ENCODE measurements around the gene AKAP13. TPM values are rescaled to one million over a fixed set of nuclear protein-coding genes. Genes with fewer than 3 reads are reported as not detected.

Gene AKAP13
- total RNA-seq, 1 donor from 2014 or later = 450 TPM

DNA sequence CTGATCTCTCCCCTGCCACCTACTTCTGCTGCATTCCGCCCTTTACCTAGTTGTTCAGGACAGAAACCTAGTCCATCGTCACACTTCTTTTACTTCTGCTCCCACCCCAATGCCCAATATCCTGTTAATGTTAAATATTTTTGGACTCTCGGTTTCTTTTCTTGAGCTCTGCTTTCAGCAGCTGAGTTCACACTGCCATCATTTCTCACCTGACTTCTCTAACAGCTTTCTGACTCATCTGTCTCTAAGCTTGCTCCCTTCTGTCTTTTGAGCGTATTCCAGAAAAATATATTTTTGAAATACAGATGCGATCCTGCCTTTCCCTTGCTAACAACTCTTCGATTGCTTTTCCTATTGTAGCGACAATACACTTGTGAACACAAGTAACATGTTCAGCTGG lies 231.0 kb downstream of the AKAP13 start:
- Histone ChIP-seq H3K4me3 (no peak overlapping the region), H3K9me3 (no peaks in the 10 kb centered on the region), H3K27ac (no peak overlapping the region), H3K36me3 (peaks cover 26% of the 10 kb centered on the region), H3K27me3 (no peaks in the 10 kb centered on the region), H3K4me1 (peaks cover 37% of the 10 kb centered on the region)
- intact Hi-C loops (cut with DNase I) = no loop called here
- ATAC-seq (no peak), DNase-seq (no peak)
- TF ChIP-seq, protein P1, sequence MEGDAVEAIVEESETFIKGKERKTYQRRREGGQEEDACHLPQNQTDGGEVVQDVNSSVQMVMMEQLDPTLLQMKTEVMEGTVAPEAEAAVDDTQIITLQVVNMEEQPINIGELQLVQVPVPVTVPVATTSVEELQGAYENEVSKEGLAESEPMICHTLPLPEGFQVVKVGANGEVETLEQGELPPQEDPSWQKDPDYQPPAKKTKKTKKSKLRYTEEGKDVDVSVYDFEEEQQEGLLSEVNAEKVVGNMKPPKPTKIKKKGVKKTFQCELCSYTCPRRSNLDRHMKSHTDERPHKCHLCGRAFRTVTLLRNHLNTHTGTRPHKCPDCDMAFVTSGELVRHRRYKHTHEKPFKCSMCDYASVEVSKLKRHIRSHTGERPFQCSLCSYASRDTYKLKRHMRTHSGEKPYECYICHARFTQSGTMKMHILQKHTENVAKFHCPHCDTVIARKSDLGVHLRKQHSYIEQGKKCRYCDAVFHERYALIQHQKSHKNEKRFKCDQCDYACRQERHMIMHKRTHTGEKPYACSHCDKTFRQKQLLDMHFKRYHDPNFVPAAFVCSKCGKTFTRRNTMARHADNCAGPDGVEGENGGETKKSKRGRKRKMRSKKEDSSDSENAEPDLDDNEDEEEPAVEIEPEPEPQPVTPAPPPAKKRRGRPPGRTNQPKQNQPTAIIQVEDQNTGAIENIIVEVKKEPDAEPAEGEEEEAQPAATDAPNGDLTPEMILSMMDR (IDR thresholded peaks at IDR 0.05) = no peak

DNA sequence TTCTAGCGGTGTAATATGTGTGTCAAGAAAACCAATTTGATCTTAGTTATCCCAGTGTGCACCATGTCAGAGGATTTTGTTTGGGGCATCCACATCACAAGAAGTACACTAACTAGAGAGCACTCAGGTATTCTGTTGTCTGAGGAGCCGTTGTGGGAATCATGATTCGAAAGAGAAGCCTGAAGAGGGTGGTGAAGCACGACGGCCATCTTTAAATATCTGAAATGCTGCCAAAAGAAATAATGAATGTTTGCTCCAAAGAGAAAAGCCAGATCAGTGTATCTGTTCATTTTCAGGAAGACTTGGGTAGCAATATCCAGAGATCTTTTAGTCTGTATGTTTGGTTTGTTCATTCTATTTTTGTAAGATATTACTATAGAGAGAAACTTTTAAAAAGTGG lies 233.7 kb downstream of the AKAP13 start:
- ATAC-seq (no peak), DNase-seq (no peak)
- TF ChIP-seq, protein P1 (IDR thresholded peaks at IDR 0.05) = no peak
- H3K27me3 ChIP-seq = no peaks in the 10 kb centered on the region
- H3K4me3 ChIP-seq = no peak overlapping the region
- H3K27ac ChIP-seq = no peak overlapping the region
- no peaks in the 10 kb centered on the region for H3K9me3 ChIP-seq
- H3K36me3 ChIP-seq = peaks cover 26% of the 10 kb centered on the region
- intact Hi-C loops (cut with DNase I) = no loop called here
- H3K4me1 ChIP-seq = peaks cover 43% of the 10 kb centered on the region

DNA sequence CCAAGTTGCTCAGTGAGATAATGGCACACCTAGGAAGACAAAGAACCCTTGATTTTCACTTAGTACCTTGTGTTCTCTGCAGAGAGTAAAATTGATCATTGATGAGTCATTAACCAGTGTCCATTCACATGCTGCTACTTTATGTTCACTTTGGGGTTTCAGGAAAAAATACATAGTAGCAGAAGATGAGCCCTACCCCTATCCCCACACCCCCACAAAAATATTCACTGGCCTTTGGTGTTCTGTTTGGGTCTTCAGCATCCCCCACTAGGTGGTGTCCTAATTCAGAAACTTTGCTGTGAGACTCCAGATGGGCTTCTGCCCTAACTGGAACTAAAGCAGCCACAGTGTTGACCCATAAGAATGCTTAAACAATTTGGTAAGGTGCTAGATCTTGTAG lies 235.5 kb downstream of the AKAP13 start:
- peaks cover 17% of the 10 kb centered on the region for H3K36me3 ChIP-seq
- no peaks in the 10 kb centered on the region for H3K9me3 ChIP-seq
- no peaks in the 10 kb centered on the region for H3K27me3 ChIP-seq
- intact Hi-C loops (cut with DNase I) = no loop called here
- peaks cover 60% of the 10 kb centered on the region for H3K4me1 ChIP-seq
- DNase-seq (no peak), ATAC-seq (peak; percentile 47)
- H3K27ac ChIP-seq = no peak overlapping the region
- H3K4me3 ChIP-seq = no peak overlapping the region
- TF ChIP-seq, protein P1 (IDR thresholded peaks at IDR 0.05) = peak; percentile 52

DNA sequence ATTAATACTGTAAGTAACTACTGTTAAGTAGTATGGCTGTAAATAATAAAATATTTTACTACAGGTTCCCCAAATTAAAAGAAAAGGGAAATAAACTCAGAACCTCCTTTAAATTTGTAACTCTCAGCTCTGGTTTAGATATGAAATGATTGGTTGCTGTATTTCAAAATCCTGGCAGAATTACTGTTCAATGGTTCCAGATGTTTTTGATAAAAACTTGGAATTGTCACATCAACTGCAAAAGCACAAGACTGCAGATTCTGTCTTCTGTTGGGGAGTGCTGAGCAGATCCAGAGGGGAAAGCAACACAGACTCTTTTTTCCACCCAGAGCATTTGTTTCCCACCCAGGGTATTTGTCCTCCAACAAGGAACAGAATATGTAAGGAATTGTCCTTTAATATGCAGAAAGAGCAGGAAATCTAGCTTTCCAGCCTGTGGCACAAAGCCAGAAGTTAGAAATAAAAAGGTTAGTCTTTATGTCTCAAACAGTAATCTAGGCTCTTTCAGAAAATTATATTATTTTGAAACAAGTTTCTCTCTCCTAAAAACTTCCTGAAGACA lies 236.2 kb downstream of the AKAP13 start:
- ATAC-seq = no peak
- DNase-seq = no peak

DNA sequence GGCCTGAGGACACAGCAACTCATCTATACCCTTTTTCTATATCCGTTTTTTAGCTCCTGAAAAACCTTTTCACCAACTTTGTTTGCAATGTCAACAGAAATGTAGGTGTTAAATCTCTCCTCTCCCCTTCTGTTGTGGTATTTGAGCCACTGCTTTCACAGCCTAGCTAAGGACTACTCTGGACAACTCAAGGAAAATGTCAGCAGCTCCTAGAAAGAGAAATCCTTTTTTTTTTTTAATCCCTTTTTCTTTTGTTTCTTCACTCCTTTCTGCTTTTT lies 237.8 kb downstream of the AKAP13 start:
- Histone ChIP-seq H3K4me1 (peaks cover 82% of the 10 kb centered on the region), H3K9me3 (no peaks in the 10 kb centered on the region), H3K27ac (peak overlapping the region; percentile 78), H3K4me3 (peak overlapping the region; percentile 47), H3K27me3 (no peaks in the 10 kb centered on the region), H3K36me3 (peaks cover 6% of the 10 kb centered on the region)
- TF ChIP-seq, protein P1 (IDR thresholded peaks at IDR 0.05) = no peak
- intact Hi-C loops (cut with DNase I) = no loop called here
- no peak for ATAC-seq
- DNase-seq = no peak

More for the DNA sequence above, 236.2 kb downstream of the AKAP13 start:
- H3K4me1 ChIP-seq = peaks cover 66% of the 10 kb centered on the region
- H3K4me3 ChIP-seq = no peak overlapping the region
- intact Hi-C loops (cut with DNase I) = no loop called here
- TF ChIP-seq, protein P1 (IDR thresholded peaks at IDR 0.05) = no peak
- no peaks in the 10 kb centered on the region for H3K9me3 ChIP-seq
- no peaks in the 10 kb centered on the region for H3K27me3 ChIP-seq
- peaks cover 16% of the 10 kb centered on the region for H3K36me3 ChIP-seq
- H3K27ac ChIP-seq = peak overlapping the region; percentile 78

DNA sequence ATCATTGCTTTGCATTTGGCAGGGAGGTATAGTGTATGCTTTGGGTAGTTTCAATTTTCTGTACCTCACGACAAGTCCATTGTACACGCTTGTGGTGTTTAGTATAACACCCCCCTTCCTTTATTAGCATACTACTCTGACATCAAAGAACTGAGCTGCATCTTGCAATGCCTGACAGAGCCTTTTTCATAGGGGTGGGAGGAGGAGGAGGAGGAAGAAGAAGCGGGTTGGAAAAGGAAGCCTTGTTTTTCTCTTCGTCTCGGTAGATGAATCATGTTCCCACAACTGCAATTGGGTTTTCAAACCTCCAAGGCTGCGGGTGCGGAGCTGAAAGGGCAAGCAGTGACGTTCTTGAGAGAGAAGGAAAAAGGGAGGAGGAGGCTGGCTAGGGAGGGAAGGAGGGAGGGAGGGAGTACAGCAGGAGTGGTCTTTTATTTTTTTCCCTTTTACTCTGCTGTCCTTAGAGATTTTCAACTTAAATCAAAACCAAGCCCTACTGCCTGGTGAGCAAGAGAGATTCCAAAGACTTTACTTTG lies 238.6 kb downstream of the AKAP13 start:
- Histone ChIP-seq H3K4me3 (peak overlapping the region; percentile 47), H3K36me3 (peaks cover 6% of the 10 kb centered on the region), H3K4me1 (peaks cover 88% of the 10 kb centered on the region), H3K9me3 (no peaks in the 10 kb centered on the region), H3K27me3 (no peaks in the 10 kb centered on the region), H3K27ac (peak overlapping the region; percentile 78)
- ATAC-seq (peak; percentile 72), DNase-seq (peak; percentile 70)
- intact Hi-C loops (cut with DNase I) = no loop called here
- TF ChIP-seq, protein P1 (IDR thresholded peaks at IDR 0.05) = no peak
